Liver (tissue), 3 donors: ENCODE data around the gene LRP3.

ENCODE experiments used
- ATF3 ChIP-seq: IDR thresholded peaks from 2 replicates; pipeline ENCODE4 v1.6.1; 2016; ENCODE audit warnings: antibody characterized with exemption
- CTCF ChIP-seq: fragments of 150-350 bp; IDR thresholded peaks from 2 replicates; pipeline ENCODE4 v1.5.1; 2017; ENCODE audit warnings: improper control_type of control experiment, low read depth, low read length; ENCODE audit not compliant: missing input control
- GABPA ChIP-seq, 2 donors: IDR thresholded peaks in 1 of 2; conservative IDR thresholded peaks in 1 of 2; 2 replicates each; pipeline ENCODE4 v1.6.1; 2016; ENCODE audit warnings: antibody characterized with exemption in 2 of 2, mild to moderate bottlenecking in 1 of 2, moderate library complexity in 1 of 2
- JUND ChIP-seq, 2 donors: IDR thresholded peaks; 2 replicates each; pipeline ENCODE4 v1.6.1; 2016; ENCODE audit warnings: antibody characterized with exemption in 2 of 2
- MAX ChIP-seq: IDR thresholded peaks from 2 replicates; pipeline ENCODE4 v1.6.1; 2016; ENCODE audit warnings: antibody characterized with exemption
- RAD21 ChIP-seq, 2 donors: IDR thresholded peaks; 2 replicates each; pipeline ENCODE4 v1.6.1; 2016; ENCODE audit warnings: antibody characterized with exemption in 2 of 2, mild to moderate bottlenecking in 2 of 2
- SP1 ChIP-seq: IDR thresholded peaks from 2 replicates; pipeline ENCODE4 v1.6.1; 2018; ENCODE audit warnings: antibody characterized with exemption, mild to moderate bottlenecking
- YY1 ChIP-seq: IDR thresholded peaks from 2 replicates; pipeline ENCODE4 v1.6.1; 2016; ENCODE audit warnings: antibody characterized with exemption, mild to moderate bottlenecking
- TF ChIP-seq, protein P1 (sequence below): IDR thresholded peaks from 2 replicates; pipeline ENCODE4 v1.6.1; 2016; ENCODE audit warnings: antibody characterized with exemption, mild to moderate bottlenecking
- donor health status: healthy.
- donor health status: healthy.

DNA sequence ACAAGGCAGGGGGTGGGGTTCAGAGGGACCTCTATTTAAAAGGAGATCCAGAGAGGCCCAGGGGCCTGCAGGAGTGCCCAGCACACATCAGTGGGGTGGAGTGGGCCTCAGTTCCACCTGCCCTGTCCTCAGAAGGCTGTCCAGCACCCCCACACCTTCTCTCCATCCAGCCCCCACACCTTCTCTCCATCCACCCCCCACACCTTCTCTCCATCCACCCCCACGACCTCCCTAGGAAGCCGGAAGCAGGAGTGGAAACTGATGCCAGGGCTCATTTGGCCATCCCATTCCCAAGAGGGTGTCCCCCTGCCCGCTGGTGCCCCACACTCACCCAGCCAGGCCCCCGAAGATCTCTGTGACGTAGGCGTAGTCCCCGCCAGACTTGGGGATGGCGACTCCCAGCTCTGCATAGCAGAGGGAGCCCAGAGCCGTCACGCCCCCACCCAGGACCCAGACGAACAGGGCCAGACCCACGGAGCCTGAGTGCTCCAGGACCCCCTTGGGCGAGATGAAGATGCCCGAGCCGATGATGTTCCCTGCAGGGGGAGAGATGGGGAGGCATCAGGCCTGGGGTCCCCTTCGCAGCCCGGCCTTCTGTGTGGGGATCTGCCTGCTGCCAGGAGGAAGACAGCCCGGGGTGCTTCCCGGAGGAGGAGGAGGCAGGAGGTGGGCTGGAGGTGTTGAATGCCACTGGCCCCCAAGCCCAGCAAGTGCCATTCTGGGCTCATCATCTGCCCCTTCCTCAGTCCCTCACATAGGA, 21.5 kb downstream of the LRP3 start:
- TF ChIP-seq, protein P1, sequence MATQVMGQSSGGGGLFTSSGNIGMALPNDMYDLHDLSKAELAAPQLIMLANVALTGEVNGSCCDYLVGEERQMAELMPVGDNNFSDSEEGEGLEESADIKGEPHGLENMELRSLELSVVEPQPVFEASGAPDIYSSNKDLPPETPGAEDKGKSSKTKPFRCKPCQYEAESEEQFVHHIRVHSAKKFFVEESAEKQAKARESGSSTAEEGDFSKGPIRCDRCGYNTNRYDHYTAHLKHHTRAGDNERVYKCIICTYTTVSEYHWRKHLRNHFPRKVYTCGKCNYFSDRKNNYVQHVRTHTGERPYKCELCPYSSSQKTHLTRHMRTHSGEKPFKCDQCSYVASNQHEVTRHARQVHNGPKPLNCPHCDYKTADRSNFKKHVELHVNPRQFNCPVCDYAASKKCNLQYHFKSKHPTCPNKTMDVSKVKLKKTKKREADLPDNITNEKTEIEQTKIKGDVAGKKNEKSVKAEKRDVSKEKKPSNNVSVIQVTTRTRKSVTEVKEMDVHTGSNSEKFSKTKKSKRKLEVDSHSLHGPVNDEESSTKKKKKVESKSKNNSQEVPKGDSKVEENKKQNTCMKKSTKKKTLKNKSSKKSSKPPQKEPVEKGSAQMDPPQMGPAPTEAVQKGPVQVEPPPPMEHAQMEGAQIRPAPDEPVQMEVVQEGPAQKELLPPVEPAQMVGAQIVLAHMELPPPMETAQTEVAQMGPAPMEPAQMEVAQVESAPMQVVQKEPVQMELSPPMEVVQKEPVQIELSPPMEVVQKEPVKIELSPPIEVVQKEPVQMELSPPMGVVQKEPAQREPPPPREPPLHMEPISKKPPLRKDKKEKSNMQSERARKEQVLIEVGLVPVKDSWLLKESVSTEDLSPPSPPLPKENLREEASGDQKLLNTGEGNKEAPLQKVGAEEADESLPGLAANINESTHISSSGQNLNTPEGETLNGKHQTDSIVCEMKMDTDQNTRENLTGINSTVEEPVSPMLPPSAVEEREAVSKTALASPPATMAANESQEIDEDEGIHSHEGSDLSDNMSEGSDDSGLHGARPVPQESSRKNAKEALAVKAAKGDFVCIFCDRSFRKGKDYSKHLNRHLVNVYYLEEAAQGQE: no peak
- TF ChIP-seq RAD21 (IDR thresholded peaks at IDR 0.05) (no peak), CTCF (no peak), GABPA (IDR thresholded peaks at IDR 0.05 in 1 of 2, conservative IDR thresholded peaks at IDR 0.05 in 1 of 2) (no peak), JUND (IDR thresholded peaks at IDR 0.05) (no peak), ATF3 (no peak), SP1 (no peak), MAX (no peak), YY1 (no peak)
